Ectodermal cell (in vitro differentiated cells): ENCODE results near the gene PACSIN1.
"Not testable (repeated sequence)": the region's sequence is repeated elsewhere in the genome, so short reads cannot be mapped to it uniquely, and the experiment has no call there.

Experiments used
- H3K27ac ChIP-seq: 2 replicates; pipeline ENCODE4 v1.7.0; 2013; ENCODE audit warnings: mild to moderate bottlenecking, low read depth, low read length; ENCODE audit not compliant: insufficient read depth, poor library complexity, severe bottlenecking
- H3K27me3 ChIP-seq: 2 replicates; pipeline ENCODE4 v1.7.0; 2013; ENCODE audit warnings: mild to moderate bottlenecking, low read length; ENCODE audit not compliant: insufficient read depth, control insufficient read depth, poor library complexity, severe bottlenecking
- H3K36me3 ChIP-seq: one replicate; pipeline ENCODE4 v1.7.0; 2013; ENCODE audit warnings: low read length; ENCODE audit not compliant: control insufficient read depth, insufficient read depth
- H3K4me1 ChIP-seq: one replicate; pipeline ENCODE4 v1.7.0; 2013; ENCODE audit warnings: low read length; ENCODE audit not compliant: control insufficient read depth, insufficient read depth
- H3K4me3 ChIP-seq: 2 replicates; pipeline ENCODE4 v1.7.0; 2013; ENCODE audit warnings: low read depth, low read length, control low read depth; ENCODE audit not compliant: insufficient read depth
- H3K9me3 ChIP-seq: 2 replicates; pipeline ENCODE4 v1.7.0; 2013; ENCODE audit warnings: mild to moderate bottlenecking, low read length, moderate library complexity; ENCODE audit not compliant: control insufficient read depth
- WGBS, 2 experiments: methylation state at CpG; one replicate each; pipeline ENCODE4 v1.1.7; 2013; ENCODE audit warnings: missing lambda C conversion rate in 2 of 2; 5-methylcytosine and 5-hydroxymethylcytosine counted together

Gene PACSIN1

DNA sequence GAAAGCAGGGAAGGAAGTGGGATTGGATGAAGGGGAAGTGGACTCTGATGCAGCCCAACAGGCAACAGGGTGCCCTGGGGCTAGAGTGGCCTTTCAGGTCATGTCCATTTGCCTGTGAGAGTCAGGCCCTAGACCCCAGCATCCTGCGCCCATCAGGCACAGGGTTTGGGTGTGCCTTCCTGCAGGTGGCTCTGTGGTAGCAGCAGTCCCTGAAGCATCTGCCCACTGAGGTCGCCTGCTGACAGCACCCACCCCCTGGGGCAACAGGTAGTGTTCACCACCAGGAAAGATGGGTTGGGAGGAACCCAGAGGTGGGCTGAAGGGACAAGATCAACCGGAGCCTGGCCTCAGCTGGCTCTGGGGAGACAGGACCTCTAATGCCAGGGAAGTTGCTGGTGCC is 3.6 kb downstream of the PACSIN1 start:
- Histone ChIP-seq H3K36me3 (no peaks in the 10 kb centered on the region), H3K27ac (no peak overlapping the region), H3K4me3 (no peak overlapping the region), H3K4me1 (peaks cover 4% of the 10 kb centered on the region), H3K27me3 (peaks cover 24% of the 10 kb centered on the region), H3K9me3 (no peaks in the 10 kb centered on the region)
- WGBS, 2 experiments = 87 to 93% methylated on average over 3 of the region's 3 CpGs

GRCh38 chr6:34472425-34472824 is 6.5 kb downstream of the PACSIN1 start:
- Histone ChIP-seq H3K36me3 (no peaks in the 10 kb centered on the region), H3K9me3 (no peaks in the 10 kb centered on the region), H3K4me3 (no peak overlapping the region), H3K27ac (no peak overlapping the region), H3K27me3 (no peaks in the 10 kb centered on the region), H3K4me1 (peaks cover 3% of the 10 kb centered on the region)
- 84 to 97% methylated on average over 5 of the region's 5 CpGs for WGBS, 2 experiments

DNA sequence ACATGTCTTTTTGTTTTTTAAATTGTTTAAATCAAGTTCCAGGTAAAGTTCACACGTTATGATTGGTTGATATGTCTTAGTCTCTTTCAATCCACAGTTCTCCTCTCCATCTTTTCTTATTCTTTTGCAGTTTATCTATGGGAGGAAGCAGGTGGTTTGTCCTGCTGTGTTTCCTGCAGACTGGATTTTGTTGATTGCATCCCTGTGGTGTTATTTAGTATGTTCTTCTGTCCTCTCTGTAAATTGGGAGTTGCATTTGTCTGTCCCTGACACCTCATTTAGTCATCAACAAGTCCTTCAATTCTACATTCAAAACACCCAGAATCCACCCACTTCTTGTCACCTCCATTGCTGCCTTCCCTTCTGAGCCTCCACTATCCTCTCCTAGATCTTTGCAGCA is 8.1 kb downstream of the PACSIN1 start:
- Histone ChIP-seq H3K27ac (no peak overlapping the region), H3K27me3 (no peaks in the 10 kb centered on the region), H3K4me3 (no peak overlapping the region), H3K9me3 (no peaks in the 10 kb centered on the region), H3K4me1 (peaks cover 3% of the 10 kb centered on the region), H3K36me3 (no peaks in the 10 kb centered on the region)
- WGBS, 2 experiments = 71% methylated on average over 1 of the region's 1 CpG; no CpG with 5 or more reads in 1 of the 2 experiments

- no peak overlapping the region for H3K4me3 ChIP-seq
- H3K27ac ChIP-seq = no peak overlapping the region
- H3K9me3 ChIP-seq = no peaks in the 10 kb centered on the region
- H3K36me3 ChIP-seq = no peaks in the 10 kb centered on the region
- 92 to 95% methylated on average over 2 of the region's 2 CpGs for WGBS, 2 experiments
- no peaks in the 10 kb centered on the region for H3K27me3 ChIP-seq
- peaks cover 3% of the 10 kb centered on the region for H3K4me1 ChIP-seq
These were observed 8.9 kb downstream of the PACSIN1 start for GRCh38 chr6:34474754-34475153.

GRCh38 chr6:34475238-34475682 is 9.4 kb downstream of the PACSIN1 start:
- Histone ChIP-seq H3K4me3 (no peak overlapping the region), H3K9me3 (no peaks in the 10 kb centered on the region), H3K4me1 (peaks cover 3% of the 10 kb centered on the region), H3K27ac (no peak overlapping the region), H3K27me3 (no peaks in the 10 kb centered on the region), H3K36me3 (no peaks in the 10 kb centered on the region)
- WGBS, 2 experiments = 54 to 57% methylated on average over 4 to 5 of the region's 5 CpGs

DNA sequence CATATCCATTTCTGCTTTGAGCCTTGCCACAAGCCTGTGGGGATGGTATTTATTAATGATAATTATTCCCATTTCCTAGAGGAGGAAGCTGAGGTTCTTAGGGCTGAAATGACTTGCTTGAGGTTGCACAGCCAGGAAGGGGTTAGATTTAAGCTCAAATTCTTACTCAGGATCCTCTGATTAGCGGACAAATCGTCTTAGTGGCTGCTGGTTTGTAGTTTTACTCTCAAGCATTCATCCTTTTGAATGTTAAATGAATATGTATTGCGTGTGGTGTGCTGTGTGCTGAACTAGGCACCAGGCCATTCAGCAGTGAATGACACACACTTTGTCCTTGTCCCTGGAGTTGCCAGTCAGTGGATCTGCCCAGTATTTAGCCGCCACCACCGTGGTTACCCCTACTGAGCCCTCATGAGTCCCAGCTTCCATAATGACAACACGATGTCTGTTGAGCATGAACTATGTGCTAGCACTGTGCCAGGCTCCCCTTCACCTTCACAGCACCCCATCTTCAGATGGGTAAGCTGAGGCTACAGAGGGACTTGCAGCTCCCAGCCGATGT is 10.0 kb downstream of the PACSIN1 start:
- Histone ChIP-seq H3K9me3 (no peaks in the 10 kb centered on the region), H3K27ac (no peak overlapping the region), H3K4me1 (peaks cover 3% of the 10 kb centered on the region), H3K27me3 (no peaks in the 10 kb centered on the region), H3K4me3 (no peak overlapping the region), H3K36me3 (no peaks in the 10 kb centered on the region)
- 75 to 77% methylated on average over 7 of the region's 7 CpGs for WGBS, 2 experiments

GRCh38 chr6:34476447-34476846 is 10.6 kb downstream of the PACSIN1 start:
- H3K27me3 ChIP-seq = no peaks in the 10 kb centered on the region
- H3K9me3 ChIP-seq = no peaks in the 10 kb centered on the region
- H3K27ac ChIP-seq = no peak overlapping the region
- H3K36me3 ChIP-seq = no peaks in the 10 kb centered on the region
- WGBS, 2 experiments = 65 to 76% methylated on average over 5 of the region's 5 CpGs
- peaks cover 3% of the 10 kb centered on the region for H3K4me1 ChIP-seq
- no peak overlapping the region for H3K4me3 ChIP-seq

DNA sequence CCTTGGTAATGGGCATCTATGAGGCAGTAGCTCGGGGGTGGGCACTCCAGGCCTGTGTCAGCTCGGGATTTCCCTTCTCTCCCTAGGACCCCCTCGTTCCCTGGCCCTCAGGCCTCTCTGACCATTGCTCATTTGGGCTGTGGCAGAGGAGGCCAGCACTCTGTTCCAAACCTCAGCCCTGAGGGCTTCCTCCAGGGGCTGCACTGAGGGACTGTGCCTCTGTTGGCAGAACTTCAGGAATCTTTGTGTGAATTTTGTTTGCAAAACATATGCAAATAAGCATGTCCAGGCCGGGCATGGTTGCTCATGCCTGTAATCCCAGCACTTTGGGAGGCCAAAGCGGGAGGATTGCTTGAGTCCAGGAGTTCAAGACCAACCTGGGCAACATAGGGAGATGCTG is 11.0 kb downstream of the PACSIN1 start:
- 73 to 76% methylated on average over 5 of the region's 5 CpGs for WGBS, 2 experiments
- no peak overlapping the region for H3K27ac ChIP-seq

GRCh38 chr6:34478796-34479195 is 12.9 kb downstream of the PACSIN1 start:
- WGBS, 2 experiments = 93 to 95% methylated on average over 4 of the region's 4 CpGs
- no peaks in the 10 kb centered on the region for H3K9me3 ChIP-seq
- no peaks in the 10 kb centered on the region for H3K27me3 ChIP-seq
- peaks cover 3% of the 10 kb centered on the region for H3K4me1 ChIP-seq
- no peak overlapping the region for H3K27ac ChIP-seq
- no peaks in the 10 kb centered on the region for H3K36me3 ChIP-seq
- no peak overlapping the region for H3K4me3 ChIP-seq

More for the DNA sequence above, 11.0 kb downstream of the PACSIN1 start:
- Histone ChIP-seq H3K27me3 (no peaks in the 10 kb centered on the region), H3K4me3 (no peak overlapping the region), H3K9me3 (no peaks in the 10 kb centered on the region), H3K36me3 (no peaks in the 10 kb centered on the region), H3K4me1 (peaks cover 3% of the 10 kb centered on the region)

DNA sequence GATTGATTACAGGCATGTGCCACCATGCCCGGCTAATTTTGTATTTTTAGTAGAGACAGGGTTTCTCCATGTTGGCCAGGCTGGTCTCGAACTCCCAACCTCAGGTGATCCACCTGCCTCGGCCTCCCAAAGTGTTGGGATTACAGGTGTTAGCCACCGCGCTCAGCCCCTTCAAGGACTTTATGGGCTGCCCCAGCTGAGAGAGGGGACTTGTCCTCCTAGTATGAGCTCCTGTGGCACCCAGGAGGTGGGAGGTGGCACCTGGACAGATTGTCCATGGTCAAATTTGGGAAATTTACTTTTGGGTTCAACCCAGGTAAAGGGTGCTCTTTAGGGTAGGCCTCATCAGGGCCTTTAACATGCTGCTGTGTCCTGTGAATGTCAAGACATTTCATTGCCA is 17.9 kb downstream of the PACSIN1 start:
- H3K9me3 ChIP-seq, H3K36me3 ChIP-seq, H3K4me1 ChIP-seq, H3K4me3 ChIP-seq, H3K27ac ChIP-seq, H3K27me3 ChIP-seq: not testable (repeated sequence)
- WGBS, 2 experiments = 88 to 90% methylated on average over 5 of the region's 5 CpGs

DNA sequence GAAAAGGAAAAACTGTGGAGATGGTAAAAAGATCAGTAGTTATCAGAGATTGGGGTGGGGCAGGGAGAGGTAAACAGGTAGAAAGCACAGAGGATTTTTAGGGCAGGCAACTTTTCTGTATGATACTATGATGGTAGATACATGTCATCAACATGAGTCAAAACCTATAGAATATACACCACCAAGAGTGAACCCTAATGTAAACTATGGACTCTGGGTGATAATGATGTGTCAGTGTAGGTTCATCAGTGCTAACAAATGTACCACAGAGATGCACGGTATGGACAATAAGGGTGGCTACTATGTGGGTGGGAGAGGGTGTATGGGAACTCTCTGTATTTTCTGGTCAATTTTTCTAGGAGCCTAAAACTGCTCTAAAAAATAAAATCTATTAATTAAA is 18.5 kb downstream of the PACSIN1 start:
- no peaks in the 10 kb centered on the region for H3K36me3 ChIP-seq
- 90 to 94% methylated on average over 1 of the region's 1 CpG for WGBS, 2 experiments

More for the DNA sequence above, 18.5 kb downstream of the PACSIN1 start:
- Histone ChIP-seq H3K9me3 (no peaks in the 10 kb centered on the region), H3K27ac (no peak overlapping the region), H3K4me1 (no peaks in the 10 kb centered on the region), H3K4me3 (no peak overlapping the region), H3K27me3 (no peaks in the 10 kb centered on the region)
